SU-DHL-6 (cell line): ENCODE results near the gene SERINC5.

ENCODE experiments used
- EZH2phosphoT487 ChIP-seq: fragments of 200-600 bp; sonication (generic), shearing (Covaris generic); conservative IDR thresholded peaks from 2 replicates; pipeline ENCODE4 v1.6.1; 2018; ENCODE audit warnings: mild to moderate bottlenecking, antibody characterized with exemption, low read length, moderate library complexity, mixed read lengths
- TF ChIP-seq, protein P1 (sequence below): fragments of 200-600 bp; sonication (generic); IDR thresholded peaks from one replicate; pipeline ENCODE4 v1.5.1; 2017; ENCODE audit warnings: antibody characterized with exemption, mild to moderate bottlenecking, low read length, moderate library complexity; ENCODE audit not compliant: insufficient read depth, poor library complexity, severe bottlenecking

GRCh38 chr5:80083101-80083890 is 172.6 kb downstream of the SERINC5 start:
- TF ChIP-seq, protein P1, sequence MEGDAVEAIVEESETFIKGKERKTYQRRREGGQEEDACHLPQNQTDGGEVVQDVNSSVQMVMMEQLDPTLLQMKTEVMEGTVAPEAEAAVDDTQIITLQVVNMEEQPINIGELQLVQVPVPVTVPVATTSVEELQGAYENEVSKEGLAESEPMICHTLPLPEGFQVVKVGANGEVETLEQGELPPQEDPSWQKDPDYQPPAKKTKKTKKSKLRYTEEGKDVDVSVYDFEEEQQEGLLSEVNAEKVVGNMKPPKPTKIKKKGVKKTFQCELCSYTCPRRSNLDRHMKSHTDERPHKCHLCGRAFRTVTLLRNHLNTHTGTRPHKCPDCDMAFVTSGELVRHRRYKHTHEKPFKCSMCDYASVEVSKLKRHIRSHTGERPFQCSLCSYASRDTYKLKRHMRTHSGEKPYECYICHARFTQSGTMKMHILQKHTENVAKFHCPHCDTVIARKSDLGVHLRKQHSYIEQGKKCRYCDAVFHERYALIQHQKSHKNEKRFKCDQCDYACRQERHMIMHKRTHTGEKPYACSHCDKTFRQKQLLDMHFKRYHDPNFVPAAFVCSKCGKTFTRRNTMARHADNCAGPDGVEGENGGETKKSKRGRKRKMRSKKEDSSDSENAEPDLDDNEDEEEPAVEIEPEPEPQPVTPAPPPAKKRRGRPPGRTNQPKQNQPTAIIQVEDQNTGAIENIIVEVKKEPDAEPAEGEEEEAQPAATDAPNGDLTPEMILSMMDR, result peak; percentile 90
- no peak for TF ChIP-seq EZH2phosphoT487
